CD14-positive monocyte (primary cell): ENCODE data around the gene RAB5A. TPM values are rescaled to one million over a fixed set of nuclear protein-coding genes. Genes with fewer than 3 reads are reported as not detected.

Experiments used
- DNase-seq, 3 donors: peaks; one replicate each; pipeline ENCODE4 v3.0.0-alpha.2; 2011 to 2022
- H2AFZ ChIP-seq: 2 replicates; pipeline ENCODE4 v1.6.0; 2012; ENCODE audit warnings: mild to moderate bottlenecking, low read depth, low read length, inconsistent platforms; ENCODE audit not compliant: insufficient read depth, poor library complexity, severe bottlenecking
- H3K27ac ChIP-seq, 2 donors: 1 replicate in 1 of 2; 2 replicates in 1 of 2; pipeline ENCODE4 v1.5.1; 2012 to 2013; ENCODE audit warnings: low read length in 2 of 2, control low read depth in 1 of 2, inconsistent platforms in 1 of 2, low read depth in 1 of 2, mild to moderate bottlenecking in 1 of 2
- H3K27me3 ChIP-seq, 2 donors: one replicate each; pipeline versions ENCODE4 v1.6.0 to v1.6.1; 2011 to 2013; ENCODE audit warnings: low read length in 2 of 2; ENCODE audit not compliant: control insufficient read depth in 2 of 2, insufficient read depth in 2 of 2
- H3K36me3 ChIP-seq, 2 donors: replicated peaks in 1 of 2; 1 replicate in 1 of 2; 2 replicates in 1 of 2; pipeline versions ENCODE4 v1.5.1 to v1.6.1; 2012 to 2013; ENCODE audit warnings: low read length in 2 of 2, control low read depth in 1 of 2, inconsistent platforms in 1 of 2, mild to moderate bottlenecking in 1 of 2; ENCODE audit not compliant: insufficient read depth in 2 of 2, control insufficient read depth in 1 of 2
- H3K4me1 ChIP-seq, 2 donors: 1 replicate in 1 of 2; 2 replicates in 1 of 2; pipeline versions ENCODE4 v1.5.1 to v1.6.1; 2012 to 2013; ENCODE audit warnings: low read length in 2 of 2, control low read depth in 1 of 2, inconsistent platforms in 1 of 2, mild to moderate bottlenecking in 1 of 2, moderate library complexity in 1 of 2; ENCODE audit not compliant: insufficient read depth in 2 of 2, control insufficient read depth in 1 of 2
- H3K4me2 ChIP-seq: replicated peaks from 2 replicates; pipeline ENCODE3; 2012; ENCODE audit warnings: low read length, moderate library complexity, mild to moderate bottlenecking; ENCODE audit not compliant: poor library complexity, severe bottlenecking; ENCODE audit errors: extremely low read depth
- H3K4me3 ChIP-seq, 3 experiments: fragments of 200-600 bp in 1 of 3; sonication (generic) in 1 of 3; replicated peaks in 1 of 3; 1 replicate in 2 of 3; 2 replicates in 1 of 3; pipeline ENCODE4 v1.5.1; 2011 to 2013; ENCODE audit warnings: low read length in 3 of 3, mild to moderate bottlenecking in 3 of 3, control low read depth in 2 of 3, low read depth in 2 of 3, inconsistent platforms in 1 of 3, moderate library complexity in 1 of 3
- H3K79me2 ChIP-seq: 2 replicates; pipeline ENCODE4 v1.6.0; 2012; ENCODE audit warnings: mild to moderate bottlenecking, control low read depth, inconsistent platforms, low read length, moderate library complexity; ENCODE audit not compliant: insufficient read depth
- H3K9ac ChIP-seq: 2 replicates; pipeline ENCODE4 v1.6.0; 2017; ENCODE audit warnings: low read length, mild to moderate bottlenecking; ENCODE audit not compliant: insufficient read depth, poor library complexity, severe bottlenecking
- H3K9me3 ChIP-seq, 2 donors: replicated peaks in 1 of 2; 1 replicate in 1 of 2; 2 replicates in 1 of 2; pipeline versions ENCODE4 v1.5.1 to v1.6.1; 2012 to 2013; ENCODE audit warnings: low read length in 2 of 2, control low read depth in 1 of 2; ENCODE audit not compliant: control insufficient read depth in 1 of 2, insufficient read depth in 1 of 2
- H4K20me1 ChIP-seq: 2 replicates; pipeline ENCODE4 v1.6.0; 2012; ENCODE audit warnings: mild to moderate bottlenecking, low read length, control low read depth, moderate library complexity; ENCODE audit not compliant: insufficient read depth
- H3K27ac Mint-ChIP-seq, 7 donors: one replicate each; pipeline ENCODE4 v1.8.0; 2020; ENCODE audit warnings: mild to moderate bottlenecking in 7 of 7, mixed read lengths in 7 of 7, moderate library complexity in 6 of 7, inconsistent platforms in 2 of 7
- H3K27me3 Mint-ChIP-seq, 3 donors: one replicate each; pipeline ENCODE4 v1.8.0; 2021 to 2022; ENCODE audit warnings: low read depth in 3 of 3, mild to moderate bottlenecking in 3 of 3, mixed read lengths in 3 of 3, moderate library complexity in 3 of 3, inconsistent platforms in 1 of 3
- H3K36me3 Mint-ChIP-seq, 2 donors: one replicate each; pipeline ENCODE4 v1.8.0; 2020; ENCODE audit warnings: mixed read lengths in 2 of 2, inconsistent platforms in 1 of 2, mild to moderate bottlenecking in 1 of 2
- H3K4me1 Mint-ChIP-seq: one replicate; pipeline ENCODE4 v1.8.0; 2020; ENCODE audit warnings: mild to moderate bottlenecking, mixed read lengths
- H3K4me3 Mint-ChIP-seq, 2 donors: one replicate each; pipeline ENCODE4 v1.8.0; 2020; ENCODE audit warnings: mild to moderate bottlenecking in 2 of 2, mixed read lengths in 2 of 2, moderate library complexity in 1 of 2
- H3K9me3 Mint-ChIP-seq, 7 donors: one replicate each; pipeline ENCODE4 v1.8.0; 2020 to 2022; ENCODE audit warnings: mixed read lengths in 7 of 7, mild to moderate bottlenecking in 6 of 7, moderate library complexity in 6 of 7, inconsistent platforms in 2 of 7
- WGBS: methylation state at CpG from one replicate; pipeline ENCODE4 v1.1.5; 2013; ENCODE audit warnings: missing lambda C conversion rate; ENCODE audit not compliant: insufficient coverage; 5-methylcytosine and 5-hydroxymethylcytosine counted together
- intact Hi-C, 2 donors: fragments of 100-400 bp; cut with micrococcal nuclease; formaldehyde crosslinking; loops; one replicate each; pipeline versions ENCODE4 v1.15.0 to v1.15.1; 2023
- polyA plus RNA-seq, 3 donors: library from polyadenylated mRNA; depleted of rRNA in 1 of 3; unstranded in 2 of 3; stranded (reverse) in 1 of 3; fragments of 300-500 nt in 2 of 3; fragments of >200 nt in 1 of 3; fragmentation: Illumina TruSeq in 2 of 3; gene quantifications; 1 replicate in 2 of 3; 2 replicates in 1 of 3; pipeline ENCODE4 v1.2.3, GENCODE V29; 2012 to 2021
- TF ChIP-seq, protein P1 (sequence below): fragments of 200-600 bp; IDR thresholded peaks from one replicate; pipeline ENCODE4 v1.8.0; 2022; ENCODE audit warnings: antibody characterized with exemption, mild to moderate bottlenecking

RAB5A gene
- polyA plus RNA-seq, 3 donors: 25.7 to 60.2 (median 33.8) TPM

DNA sequence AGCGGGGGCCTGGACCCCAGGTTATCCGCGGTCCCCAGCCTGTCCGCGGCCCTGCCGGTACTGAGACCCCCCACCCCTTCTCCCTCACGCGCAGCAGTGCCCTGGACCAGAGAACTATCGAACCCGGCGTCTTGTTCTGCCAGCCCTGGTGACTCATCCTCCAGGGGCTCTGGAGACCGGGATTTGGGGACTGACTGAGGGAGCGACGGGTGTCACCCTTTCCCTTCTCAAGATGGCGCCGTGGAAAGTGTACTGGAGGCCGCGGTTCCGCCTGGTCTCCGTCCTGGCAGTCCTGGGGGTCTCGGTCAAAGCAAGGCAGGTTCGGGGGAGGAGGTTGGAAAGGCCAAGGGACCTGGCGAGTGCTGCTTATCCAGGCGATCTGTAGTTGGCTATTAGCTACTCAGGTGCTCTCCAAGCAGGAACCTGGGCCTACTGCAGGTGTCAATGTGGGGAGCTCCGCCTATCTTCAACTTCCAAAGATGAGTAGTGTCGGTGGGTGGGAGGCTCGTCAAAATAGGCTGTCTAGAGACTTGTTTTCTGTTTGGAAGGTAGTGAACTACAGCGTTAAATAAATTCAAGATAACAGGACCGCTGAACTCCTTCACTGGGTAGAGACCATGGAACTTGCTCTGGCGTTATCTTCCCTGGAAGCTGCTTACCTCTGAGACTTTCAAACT is 790 bp downstream of the RAB5A start:
- intact Hi-C loops: loop anchor here (2.0 to 5.0 kb wide), 2 partner anchors 95 to 239 kb away; partner anchors contain the start of genes KAT2B (in 2 of the 2) and SGO1 (in 2 of the 2)
- Histone ChIP-seq H2AFZ (peak overlapping the region; percentile 92), H3K9me3 (no peaks in the 10 kb centered on the region), H3K4me1 (peaks cover 20 to 32% of the 10 kb centered on the region in 2 donors), H3K79me2 (peaks cover 54% of the 10 kb centered on the region), H4K20me1 (peaks cover 49% of the 10 kb centered on the region), H3K9ac (peak overlapping the region; percentile 98), H3K27me3 (no peaks in the 10 kb centered on the region), H3K4me2 (peak overlapping the region; percentile 89), H3K4me3 (peak overlapping the region; percentile 75 to 96 (median 95)), H3K27ac (peak overlapping the region; percentile 98 to 99), H3K36me3 (peaks cover 21 to 24% of the 10 kb centered on the region in 2 donors)
- H3K27me3 Mint-ChIP-seq: no peaks in the 10 kb centered on the region
- H3K4me3 Mint-ChIP-seq: peak overlapping the region; percentile 98
- TF ChIP-seq, protein P1, sequence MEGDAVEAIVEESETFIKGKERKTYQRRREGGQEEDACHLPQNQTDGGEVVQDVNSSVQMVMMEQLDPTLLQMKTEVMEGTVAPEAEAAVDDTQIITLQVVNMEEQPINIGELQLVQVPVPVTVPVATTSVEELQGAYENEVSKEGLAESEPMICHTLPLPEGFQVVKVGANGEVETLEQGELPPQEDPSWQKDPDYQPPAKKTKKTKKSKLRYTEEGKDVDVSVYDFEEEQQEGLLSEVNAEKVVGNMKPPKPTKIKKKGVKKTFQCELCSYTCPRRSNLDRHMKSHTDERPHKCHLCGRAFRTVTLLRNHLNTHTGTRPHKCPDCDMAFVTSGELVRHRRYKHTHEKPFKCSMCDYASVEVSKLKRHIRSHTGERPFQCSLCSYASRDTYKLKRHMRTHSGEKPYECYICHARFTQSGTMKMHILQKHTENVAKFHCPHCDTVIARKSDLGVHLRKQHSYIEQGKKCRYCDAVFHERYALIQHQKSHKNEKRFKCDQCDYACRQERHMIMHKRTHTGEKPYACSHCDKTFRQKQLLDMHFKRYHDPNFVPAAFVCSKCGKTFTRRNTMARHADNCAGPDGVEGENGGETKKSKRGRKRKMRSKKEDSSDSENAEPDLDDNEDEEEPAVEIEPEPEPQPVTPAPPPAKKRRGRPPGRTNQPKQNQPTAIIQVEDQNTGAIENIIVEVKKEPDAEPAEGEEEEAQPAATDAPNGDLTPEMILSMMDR: no peak
- peaks cover 38% of the 10 kb centered on the region for H3K4me1 Mint-ChIP-seq
- peak overlapping the region; percentile 97 to 99 (median 98) for H3K27ac Mint-ChIP-seq
- under 1% methylated on average over 28 of the region's 30 CpGs for WGBS
- peaks cover 13 to 18% of the 10 kb centered on the region in 2 donors for H3K36me3 Mint-ChIP-seq
- peak; percentile 37 to 81 (median 58) for DNase-seq
- H3K9me3 Mint-ChIP-seq: peaks cover 0 to 2% (median 0%) of the 10 kb centered on the region in 7 donors

- Mint-ChIP-seq H3K9me3 (peaks cover 0 to 2% (median 0%) of the 10 kb centered on the region in 7 donors), H3K4me3 (peak overlapping the region; percentile 98), H3K27ac (peak overlapping the region; percentile 97 to 99 (median 98)), H3K4me1 (peaks cover 38% of the 10 kb centered on the region), H3K36me3 (peaks cover 13 to 23% of the 10 kb centered on the region in 2 donors), H3K27me3 (no peaks in the 10 kb centered on the region)
- no CpG with 5 or more reads among the region's 2 CpGs for WGBS
- intact Hi-C loops: loop anchor here (5.0 kb wide), 1 partner anchor 94 kb away; the partner anchor contains the start of gene KAT2B (in 2 of the 2)
- Histone ChIP-seq H3K36me3 (peaks cover 25 to 30% of the 10 kb centered on the region in 2 donors), H3K4me2 (peak overlapping the region; percentile 89), H3K27me3 (no peaks in the 10 kb centered on the region), H3K4me1 (peaks cover 20 to 32% of the 10 kb centered on the region in 2 donors), H2AFZ (peak overlapping the region; percentile 92), H3K9me3 (no peaks in the 10 kb centered on the region), H3K27ac (peak overlapping the region in 1 of 2 donors; percentile 98), H3K4me3 (peak overlapping the region; percentile 75 to 96 (median 95)), H4K20me1 (peaks cover 54% of the 10 kb centered on the region), H3K79me2 (peaks cover 59% of the 10 kb centered on the region), H3K9ac (peak overlapping the region; percentile 98)
- DNase-seq: no peak
- TF ChIP-seq, protein P1: no peak
Measured at GRCh38 chr3:19948226-19948591, 1.3 kb downstream of the RAB5A start.
